ENCODE measurements around the gene HEPN1. TPM values are rescaled to one million over a fixed set of nuclear protein-coding genes. Genes with fewer than 3 reads are reported as not detected.

The HEPN1 gene
- total and polyA plus RNA-seq, 2 of the 8 experiments (the other 6 are each of a cell fraction or from before 2014, with no cell fraction given) = not detected

DNA sequence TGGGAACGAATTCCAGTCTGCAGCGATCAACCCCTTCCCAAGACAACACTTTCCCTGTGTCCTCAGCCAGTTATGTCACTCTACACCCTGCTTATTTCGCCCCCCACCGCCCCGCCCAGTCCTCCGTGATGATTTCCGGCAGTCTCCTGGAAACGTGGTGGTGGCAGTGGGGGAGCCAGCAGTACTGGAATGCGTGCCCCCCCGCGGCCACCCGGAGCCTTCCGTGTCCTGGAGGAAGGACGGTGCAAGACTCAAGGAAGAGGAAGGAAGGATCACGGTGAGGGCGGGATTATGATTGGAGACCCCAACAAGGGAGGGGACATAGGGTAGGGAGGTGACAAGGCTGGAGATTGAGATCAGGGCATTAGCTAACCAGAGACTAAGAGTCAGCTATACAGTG, 49.7 kb upstream of the HEPN1 start:
- no peak overlapping the region for H2AK5ac ChIP-seq (ENCODE audit: low read depth, low read length)
- H3K4me1 ChIP-seq (replicated peaks in 1 of 4; ENCODE audit: control insufficient read depth in 3 of 4, insufficient read depth in 4 of 4, low read length in 3 of 4) = peaks cover 0 to 23% (median 14%) of the 10 kb centered on the region in 4 experiments; a peak in 6 of 7 replicates
- H3K9me3 ChIP-seq (ENCODE audit: insufficient read depth in 2 of 2, low read depth in 1 of 2, low read length in 1 of 2) = no peaks in the 10 kb centered on the region
- CTCF ChIA-PET (ENCODE audit: partially characterized antibody) = interaction anchor here (0.9 to 5.6 kb wide), 11 partner anchors 9 to 226 kb away, joined by 3 to 52 read pairs (median 4); no protein-coding TSS in a partner anchor
- 33% methylated on average over 16 of the region's 16 CpGs; no CpG with 5 or more reads in 1 of the 2 experiments for WGBS, 2 experiments (ENCODE audit: extremely low coverage in 1 of 2, insufficient coverage in 1 of 2, insufficient read length in 1 of 2, insufficient replicate concordance in 2 of 2, low coverage in 1 of 2, low lambda C conversion rate in 2 of 2, missing lambda C conversion rate in 1 of 2)
- H2BK20ac ChIP-seq (ENCODE audit: low read length) = no peak overlapping the region
- peaks cover 0 to 4% (median 0%) of the 10 kb centered on the region in 4 experiments; a peak in 1 of 8 replicates for H3K36me3 ChIP-seq (ENCODE audit: control insufficient read depth in 2 of 4, insufficient read depth in 4 of 4, low read length in 3 of 4)
- H2BK12ac ChIP-seq (ENCODE audit: low read depth, low read length) = no peak overlapping the region
- peaks cover 10 to 25% of the 10 kb centered on the region in 2 experiments for H4K20me1 ChIP-seq (replicated peaks in 1 of 2; ENCODE audit: control insufficient read depth in 1 of 2, insufficient read depth in 2 of 2, low read length in 2 of 2)
- no peak overlapping the region for H4K91ac ChIP-seq (replicated peaks; ENCODE audit: insufficient read length, low read length)
- H3K79me1 ChIP-seq (ENCODE audit: low read depth, low read length) = no peaks in the 10 kb centered on the region
- no peaks in the 10 kb centered on the region; the same call in 1 of the 2 replicates for H3K23me2 ChIP-seq (ENCODE audit: low read depth, low read length)
- H2BK120ac ChIP-seq (replicated peaks; ENCODE audit: low read depth, low read length) = no peak overlapping the region
- H3K4me2 ChIP-seq (ENCODE audit: insufficient read depth in 1 of 2, low read depth in 2 of 2, low read length in 2 of 2) = peak overlapping the region; percentile 42 to 57; a peak in 3 of 4 replicates
- POLR2A ChIA-PET (ENCODE audit: partially characterized antibody) = no interaction called here
- peak overlapping the region in 1 of 4 experiments; percentile 46; a peak in 1 of 8 replicates for H3K4me3 ChIP-seq (ENCODE audit: extremely low read depth in 1 of 4, insufficient read depth in 2 of 4, low read depth in 3 of 4, low read length in 4 of 4)
- no peak overlapping the region for H3K56ac ChIP-seq (replicated peaks; ENCODE audit: insufficient read length, low read depth, low read length)
- H3K79me2 ChIP-seq (ENCODE audit: control insufficient read depth in 1 of 2, insufficient read depth in 2 of 2, low read length in 2 of 2) = no peaks in the 10 kb centered on the region
- H3K14ac ChIP-seq (ENCODE audit: insufficient read length) = no peak overlapping the region
- no peak for FAIRE-seq
- TF ChIP-seq MAFK (IDR thresholded peaks at IDR 0.05; ENCODE audit: low read depth, low read length) (no peak), GABPA (IDR thresholded peaks at IDR 0.05; ENCODE audit: borderline replicate concordance, insufficient read depth, low read length) (no peak), CREB1 (IDR thresholded peaks at IDR 0.05) (no peak), ASH2L (IDR thresholded peaks at IDR 0.05; ENCODE audit: low read length) (no peak), KDM5A (IDR thresholded peaks at IDR 0.05; ENCODE audit: low read length) (no peak), CHD2 (IDR thresholded peaks at IDR 0.05; ENCODE audit: low read length) (no peak), BACH1 (IDR thresholded peaks at IDR 0.05; ENCODE audit: low read length) (no peak)
- TF ChIP-seq, protein P1, sequence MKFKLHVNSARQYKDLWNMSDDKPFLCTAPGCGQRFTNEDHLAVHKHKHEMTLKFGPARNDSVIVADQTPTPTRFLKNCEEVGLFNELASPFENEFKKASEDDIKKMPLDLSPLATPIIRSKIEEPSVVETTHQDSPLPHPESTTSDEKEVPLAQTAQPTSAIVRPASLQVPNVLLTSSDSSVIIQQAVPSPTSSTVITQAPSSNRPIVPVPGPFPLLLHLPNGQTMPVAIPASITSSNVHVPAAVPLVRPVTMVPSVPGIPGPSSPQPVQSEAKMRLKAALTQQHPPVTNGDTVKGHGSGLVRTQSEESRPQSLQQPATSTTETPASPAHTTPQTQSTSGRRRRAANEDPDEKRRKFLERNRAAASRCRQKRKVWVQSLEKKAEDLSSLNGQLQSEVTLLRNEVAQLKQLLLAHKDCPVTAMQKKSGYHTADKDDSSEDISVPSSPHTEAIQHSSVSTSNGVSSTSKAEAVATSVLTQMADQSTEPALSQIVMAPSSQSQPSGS (IDR thresholded peaks at IDR 0.05; ENCODE audit: low read length) = no peak
- H3K4ac ChIP-seq (replicated peaks; ENCODE audit: insufficient read length, low read depth, low read length) = no peak overlapping the region
- no peak overlapping the region for H2BK15ac ChIP-seq (ENCODE audit: low read length)
- H2AFZ ChIP-seq (ENCODE audit: low read length) = no peak overlapping the region
- no peak overlapping the region for H3K18ac ChIP-seq (ENCODE audit: extremely low read depth, low read length)
- no peak overlapping the region for H2BK5ac ChIP-seq (ENCODE audit: low read depth, low read length)
- H4K5ac ChIP-seq (ENCODE audit: insufficient read length, low read depth, low read length) = no peak overlapping the region
- peaks cover 72 to 100% (median 94%) of the 10 kb centered on the region in 4 experiments for H3K27me3 ChIP-seq (replicated peaks in 1 of 4; ENCODE audit: control insufficient read depth in 3 of 4, extremely low read depth in 1 of 4, insufficient read depth in 3 of 4, low read length in 3 of 4)
- no peak overlapping the region for H3K27ac ChIP-seq (ENCODE audit: low read depth, low read length)
- no peak for DNase-seq (ENCODE audit: low read depth in 1 of 2, low spot score in 2 of 2)
- H4K8ac ChIP-seq (ENCODE audit: extremely low read depth, insufficient read depth, low read length) = no peak overlapping the region
- no peak overlapping the region for H3K9ac ChIP-seq (replicated peaks in 1 of 4; ENCODE audit: extremely low read depth in 1 of 4, low read depth in 3 of 4, low read length in 3 of 4)
- H3K23ac ChIP-seq (ENCODE audit: insufficient read length) = no peak overlapping the region
